Astrocyte (in vitro differentiated cells and primary cell): ENCODE data around the gene S100A9.
"Not testable (repeated sequence)": the region's sequence is repeated elsewhere in the genome, so short reads cannot be mapped to it uniquely, and the experiment has no call there.

ENCODE experiments used
- EZH2 ChIP-seq: IDR thresholded peaks from 2 replicates; pipeline ENCODE4 v1.6.1; 2012; ENCODE audit warnings: mild to moderate bottlenecking, low read length, inconsistent platforms; ENCODE audit not compliant: insufficient read depth
- TF ChIP-seq, protein P1 (sequence below): IDR thresholded peaks from 2 replicates; pipeline ENCODE4 v1.5.1; 2011; ENCODE audit warnings: low read depth, mild to moderate bottlenecking, inconsistent platforms, low read length, moderate library complexity; ENCODE audit not compliant: insufficient read depth

DNA sequence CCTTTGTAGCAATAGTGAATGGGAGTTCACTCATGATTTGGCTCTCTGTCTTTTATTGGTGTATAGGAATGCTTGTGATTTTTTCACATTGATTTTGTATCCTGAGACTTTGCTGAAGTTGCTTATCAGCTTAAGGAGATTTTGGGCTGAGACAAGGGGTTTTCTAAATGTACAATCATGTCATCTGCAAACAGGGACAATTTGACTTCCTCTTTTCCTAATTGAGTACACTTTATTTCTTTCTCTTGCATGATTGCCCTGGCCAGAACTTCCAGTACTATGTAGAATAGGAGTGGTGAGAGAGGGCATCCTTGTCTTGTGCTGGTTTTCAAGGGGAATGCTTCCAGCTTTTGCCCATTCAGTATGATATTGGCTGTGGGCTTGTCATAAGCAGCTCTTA is 41.6 kb upstream of the S100A9 start:
- TF ChIP-seq, protein P1, sequence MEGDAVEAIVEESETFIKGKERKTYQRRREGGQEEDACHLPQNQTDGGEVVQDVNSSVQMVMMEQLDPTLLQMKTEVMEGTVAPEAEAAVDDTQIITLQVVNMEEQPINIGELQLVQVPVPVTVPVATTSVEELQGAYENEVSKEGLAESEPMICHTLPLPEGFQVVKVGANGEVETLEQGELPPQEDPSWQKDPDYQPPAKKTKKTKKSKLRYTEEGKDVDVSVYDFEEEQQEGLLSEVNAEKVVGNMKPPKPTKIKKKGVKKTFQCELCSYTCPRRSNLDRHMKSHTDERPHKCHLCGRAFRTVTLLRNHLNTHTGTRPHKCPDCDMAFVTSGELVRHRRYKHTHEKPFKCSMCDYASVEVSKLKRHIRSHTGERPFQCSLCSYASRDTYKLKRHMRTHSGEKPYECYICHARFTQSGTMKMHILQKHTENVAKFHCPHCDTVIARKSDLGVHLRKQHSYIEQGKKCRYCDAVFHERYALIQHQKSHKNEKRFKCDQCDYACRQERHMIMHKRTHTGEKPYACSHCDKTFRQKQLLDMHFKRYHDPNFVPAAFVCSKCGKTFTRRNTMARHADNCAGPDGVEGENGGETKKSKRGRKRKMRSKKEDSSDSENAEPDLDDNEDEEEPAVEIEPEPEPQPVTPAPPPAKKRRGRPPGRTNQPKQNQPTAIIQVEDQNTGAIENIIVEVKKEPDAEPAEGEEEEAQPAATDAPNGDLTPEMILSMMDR = not testable (repeated sequence)
- TF ChIP-seq EZH2 = not testable (repeated sequence)
